Melanocyte of skin (primary cell): ENCODE results near the gene THAP10. TPM values are rescaled to one million over a fixed set of nuclear protein-coding genes. Genes with fewer than 3 reads are reported as not detected.

Source experiments
- total RNA-seq, 2 donors: library from RNA; depleted of rRNA; stranded (reverse); fragments of >200 nt; gene quantifications; 2 replicates each; pipeline ENCODE4 v1.2.3, GENCODE V29; 2012

Gene THAP10
- total RNA-seq = 1 to 10 TPM; 1.0 to 3.7 TPM

GRCh38 chr15:70892002-70892911 lies at the start of gene THAP10, which contains the start of gene LRRC49:
THAP10 (minus strand) TSS chr15:70892433; CDS start chr15:70892272, 161 bp downstream.
LRRC49 (plus strand) TSS chr15:70892826; CDS start chr15:70892895, 69 bp downstream.

GRCh38 chr15:70853973-70854665 lies 38.1 kb downstream of the THAP10 start, which contains the start of gene LARP6:
LARP6 (minus strand) TSS chr15:70854157; CDS start chr15:70854088, 69 bp downstream.

Other genes with a start within 250 kb of the THAP10 start
- gene UACA, start 128.9 kb downstream of the THAP10 start, total RNA-seq = 10 to 100 TPM; 33.3 to 43.7 TPM
- 1 to 10 TPM; 1.7 to 2.7 TPM for gene LARP6, start 38.3 kb downstream of the THAP10 start, total RNA-seq
- 1 to 10 TPM; 2.8 to 3.7 TPM for gene LRRC49, start 393 bp upstream of the THAP10 start, total RNA-seq
- gene THSD4, start 223.0 kb upstream of the THAP10 start, total RNA-seq = under 1 TPM in 1 of 2 donors, not detected in 1; under 0.01 TPM